Ovary (tissue), 9 donors: ENCODE results near the gene GLI3. TPM values are rescaled to one million over a fixed set of nuclear protein-coding genes. Genes with fewer than 3 reads are reported as not detected.

Experiments used
- DNase-seq, 5 donors: peaks; one replicate each; pipeline ENCODE4 v3.0.0-alpha.2; 2019 to 2020
- H3K27ac ChIP-seq, 2 donors: fragments of 200-600 bp; one replicate each; pipeline versions ENCODE4 v1.5.1 to v1.8.0; 2019 to 2022
- H3K27me3 ChIP-seq: fragments of 200-600 bp; one replicate; pipeline ENCODE4 v1.8.0; 2022
- H3K36me3 ChIP-seq: fragments of 200-600 bp; sonication (generic); one replicate; pipeline ENCODE4 v1.5.1; 2019
- H3K4me1 ChIP-seq: one replicate; pipeline ENCODE4 v1.8.1; 2013; ENCODE audit warnings: mild to moderate bottlenecking, moderate library complexity; ENCODE audit not compliant: insufficient read depth
- H3K4me3 ChIP-seq: fragments of 200-600 bp; sonication (generic); one replicate; pipeline ENCODE4 v1.5.1; 2017
- H3K9me3 ChIP-seq, 2 donors: fragments of 200-600 bp in 1 of 2; sonication (generic) in 1 of 2; one replicate each; pipeline versions ENCODE4 v1.5.1 to v1.8.1; 2013 to 2019; ENCODE audit warnings: mild to moderate bottlenecking in 1 of 2, moderate library complexity in 1 of 2
- CTCF ChIP-seq, 3 donors: fragments of 450-650 bp in 2 of 3; fragments of 200-600 bp in 1 of 3; IDR thresholded peaks; one replicate each; pipeline versions ENCODE4 v1.5.1 to v1.8.0; 2016 to 2022; ENCODE audit warnings: antibody characterized with exemption in 3 of 3, mild to moderate bottlenecking in 1 of 3
- EP300 ChIP-seq: sonication (generic); formaldehyde crosslinking; IDR thresholded peaks from one replicate; pipeline ENCODE4 v1.6.1; 2017; ENCODE audit warnings: antibody characterized with exemption
- POLR2A ChIP-seq: fragments of 450-650 bp; IDR thresholded peaks from one replicate; pipeline ENCODE4 v1.6.1; 2017; ENCODE audit warnings: antibody characterized with exemption, mild to moderate bottlenecking, moderate library complexity
- WGBS, 3 donors: extraction: QIAGEN DNeasy Blood & Tissue Kit in 1 of 3; methylation state at CpG; one replicate each; pipeline versions ENCODE4 v1.1.5 to v1.1.7; 2013 to 2017; 5-methylcytosine and 5-hydroxymethylcytosine counted together
- intact Hi-C, 4 donors: fragments of 100-400 bp; cut with DNase I; formaldehyde crosslinking; loops; one replicate each; pipeline versions ENCODE4 v1.11.0 to v1.15.1; 2022 to 2023
- polyA plus RNA-seq, 2 donors: library from polyadenylated mRNA; stranded (reverse); fragments of 200-250 nt in 1 of 2; fragments of 350-450 nt in 1 of 2; fragmentation: Illumina TruSeq in 1 of 2; extraction: RNeasy Lipid Tissue Mini Kit (QIAGEN cat#74804) in 1 of 2; gene quantifications; one replicate each; pipeline ENCODE4 v1.2.3, GENCODE V29; 2013 to 2014
- total RNA-seq, 7 donors: library from RNA; depleted of rRNA in 2 of 7; stranded (reverse); fragments of >200 nt in 2 of 7; fragmentation: NEBNext Ultra II Directional in 3 of 7; extraction: Animal tissue kit (Norgen Biotek cat#: 25700) in 3 of 7; gene quantifications; one replicate each; pipeline versions ENCODE4 v1.1.0 to v1.2.4, GENCODE V29; 2016 to 2023
- donor health status: DM: no; HTN: no; CAD: no; lungs with moderate emphysema.
- donor health status: DM: no; HTN: no; CAD: no.
- donor health status: Bipolar disorder and iron deficiency.
- donor health status: DM: yes; HTN: yes; CAD: no.
- donor health status: DM: no; HTN: no; CAD: no.
- donor health status: DM: yes; HTN: yes; CAD: no.

Gene GLI3
- total and polyA plus RNA-seq, 9 donors: 9.5 to 67.1 (median 50.5) TPM

GRCh38 chr7:42144604-42145003 is 92.4 kb downstream of the GLI3 start:
- Histone ChIP-seq H3K27me3 (no peaks in the 10 kb centered on the region), H3K27ac (no peak overlapping the region), H3K4me3 (no peak overlapping the region), H3K4me1 (peaks cover 7% of the 10 kb centered on the region), H3K9me3 (no peaks in the 10 kb centered on the region), H3K36me3 (no peaks in the 10 kb centered on the region)
- 29 to 46% (median 34%) methylated on average over 4 of the region's 4 CpGs for WGBS, 3 donors
- intact Hi-C loops: no loop called here
- TF ChIP-seq POLR2A (no peak), CTCF (IDR thresholded peaks at IDR 0.05) (no peak), EP300 (no peak)
- DNase-seq: no peak

- DNase-seq: no peak
- WGBS, 3 donors: 70 to 81% (median 76%) methylated on average over 14 of the region's 14 CpGs
- H3K27ac ChIP-seq: no peak overlapping the region
These were observed 93.1 kb downstream of the GLI3 start for GRCh38 chr7:42143711-42144600.

DNA sequence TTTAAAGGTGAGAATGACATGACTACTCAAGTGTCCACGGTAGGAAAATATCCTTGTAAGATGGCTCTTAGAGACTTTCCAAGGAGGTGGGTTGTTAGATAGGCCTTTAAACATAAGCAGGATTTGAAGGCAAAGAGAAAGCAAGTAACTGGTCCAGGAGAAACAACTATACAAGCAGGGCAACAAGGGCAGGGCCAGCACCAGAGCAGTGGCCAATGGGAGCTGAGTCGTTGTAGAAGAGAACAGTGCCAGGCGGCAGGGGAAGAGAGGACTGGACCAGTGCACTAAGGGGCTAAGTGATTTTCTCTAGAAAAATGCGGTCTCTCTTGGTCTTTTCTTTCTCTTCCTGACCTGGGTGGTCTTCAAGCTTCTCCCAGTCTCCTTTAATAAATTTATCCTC is 94.9 kb downstream of the GLI3 start:
- Histone ChIP-seq H3K4me3 (no peak overlapping the region), H3K36me3 (no peaks in the 10 kb centered on the region), H3K27ac (no peak overlapping the region), H3K27me3 (no peaks in the 10 kb centered on the region), H3K4me1 (peaks cover 8% of the 10 kb centered on the region), H3K9me3 (no peaks in the 10 kb centered on the region)
- 89 to 95% (median 93%) methylated on average over 4 of the region's 4 CpGs for whole genome bisulfite sequencing, 3 donors
- no peak for TF ChIP-seq POLR2A
- TF ChIP-seq EP300: no peak
- no peak for TF ChIP-seq CTCF (IDR thresholded peaks at IDR 0.05)
- DNase-seq: no peak
- intact Hi-C loops: no loop called here

More at GRCh38 chr7:42143711-42144600, 93.1 kb downstream of the GLI3 start:
- TF ChIP-seq CTCF (IDR thresholded peaks at IDR 0.05): no peak
- no peak for TF ChIP-seq POLR2A
- no peak for TF ChIP-seq EP300
- H3K9me3 ChIP-seq: no peaks in the 10 kb centered on the region
- no peaks in the 10 kb centered on the region for H3K27me3 ChIP-seq
- peaks cover 5% of the 10 kb centered on the region for H3K4me1 ChIP-seq
- intact Hi-C loops: no loop called here
- H3K36me3 ChIP-seq: no peaks in the 10 kb centered on the region
- H3K4me3 ChIP-seq: no peak overlapping the region

DNA sequence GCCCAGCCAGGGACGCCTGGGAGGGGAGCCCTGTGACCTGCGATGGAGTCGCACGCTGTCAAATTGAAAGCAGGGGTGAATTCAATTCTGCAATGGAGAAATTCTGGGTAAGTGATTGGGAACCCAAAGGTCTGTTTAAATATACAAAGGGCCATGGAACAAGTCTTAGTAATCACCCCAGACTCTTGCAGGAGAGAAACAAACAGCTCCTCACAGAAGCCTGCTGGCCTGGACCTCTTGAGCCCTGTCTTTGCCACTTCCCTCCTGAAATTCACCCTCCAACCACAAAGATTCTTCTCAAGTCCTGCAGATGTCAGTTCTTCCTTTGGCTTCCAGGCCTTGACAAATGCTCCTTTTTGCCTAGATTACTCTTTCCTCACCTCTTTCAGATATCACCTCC is 97.3 kb downstream of the GLI3 start:
- DNase-seq: no peak
- Histone ChIP-seq H3K4me1 (peaks cover 7% of the 10 kb centered on the region), H3K9me3 (no peaks in the 10 kb centered on the region), H3K27ac (no peak overlapping the region), H3K36me3 (no peaks in the 10 kb centered on the region), H3K4me3 (no peak overlapping the region), H3K27me3 (no peaks in the 10 kb centered on the region)
- TF ChIP-seq EP300: no peak
- TF ChIP-seq CTCF (IDR thresholded peaks at IDR 0.05): no peak
- no peak for TF ChIP-seq POLR2A
- intact Hi-C loops: no loop called here
- WGBS, 3 donors: 97 to 99% (median 97%) methylated on average over 4 of the region's 4 CpGs
